Osteocyte (in vitro differentiated cells): Measurements from ENCODE around the gene MICU2. TPM values are rescaled to one million over a fixed set of nuclear protein-coding genes. Genes with fewer than 3 reads are reported as not detected.

Source experiments
- DNase-seq: peaks from one replicate; pipeline ENCODE4 v3.0.0; 2021; ENCODE audit warnings: mixed read lengths; ENCODE audit not compliant: unreplicated experiment; ENCODE audit errors: extremely low spot score
- H3K27ac Mint-ChIP-seq: one replicate; pipeline ENCODE4 v1.8.0; 2021; ENCODE audit warnings: mild to moderate bottlenecking, mixed read lengths; ENCODE audit not compliant: unreplicated experiment
- H3K27me3 Mint-ChIP-seq: one replicate; pipeline ENCODE4 v1.8.0; 2021; ENCODE audit warnings: mixed read lengths; ENCODE audit not compliant: unreplicated experiment
- H3K36me3 Mint-ChIP-seq: one replicate; pipeline ENCODE4 v1.8.0; 2021; ENCODE audit warnings: mixed read lengths; ENCODE audit not compliant: unreplicated experiment
- H3K4me1 Mint-ChIP-seq: one replicate; pipeline ENCODE4 v1.8.0; 2021; ENCODE audit warnings: mixed read lengths; ENCODE audit not compliant: unreplicated experiment
- H3K4me3 Mint-ChIP-seq: one replicate; pipeline ENCODE4 v1.8.0; 2021; ENCODE audit warnings: mild to moderate bottlenecking, moderate library complexity, mixed read lengths; ENCODE audit not compliant: unreplicated experiment
- H3K9me3 Mint-ChIP-seq: one replicate; pipeline ENCODE4 v1.8.0; 2021; ENCODE audit warnings: mixed read lengths; ENCODE audit not compliant: unreplicated experiment
- CTCF ChIP-seq: fragments of 200-600 bp; sonication (generic); IDR thresholded peaks from 2 replicates; pipeline ENCODE4 v1.5.0; 2021; ENCODE audit warnings: antibody characterized with exemption, mild to moderate bottlenecking, moderate library complexity
- total RNA-seq: library from RNA; stranded (reverse); gene quantifications from 2 replicates; pipeline ENCODE4 v1.2.1, GENCODE V29; 2021

MICU2 gene
- total RNA-seq, 1 donor from 2014 or later, result 31.0 TPM

- Mint-ChIP-seq H3K36me3 (peaks cover 18% of the 10 kb centered on the region), H3K4me1 (peaks cover 37% of the 10 kb centered on the region), H3K9me3 (no peaks in the 10 kb centered on the region), H3K4me3 (peak overlapping the region; percentile 31), H3K27me3 (no peaks in the 10 kb centered on the region), H3K27ac (peak overlapping the region; percentile 81)
- DNase-seq, result no peak
- TF ChIP-seq CTCF, result no peak
Observed at GRCh38 chr13:21541980-21542379, 62.0 kb downstream of the MICU2 start.

DNA sequence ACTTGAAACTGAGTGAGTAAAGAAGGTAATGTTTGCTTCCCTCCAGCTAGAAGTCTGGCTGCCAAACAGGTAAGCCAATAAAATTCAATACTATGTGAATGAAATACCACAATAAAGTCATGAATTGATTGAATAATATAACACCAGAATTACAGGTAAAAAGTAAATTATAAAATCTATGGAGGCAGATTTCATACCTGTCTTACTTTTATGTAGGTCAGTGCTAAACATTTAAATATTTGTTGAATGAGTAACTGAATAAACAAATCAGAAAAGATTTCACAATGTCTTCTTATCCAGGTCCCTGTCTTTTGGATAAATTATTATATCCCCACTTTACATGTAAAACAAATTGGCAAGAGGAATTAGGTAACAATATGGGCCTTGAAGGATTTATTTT lies 62.7 kb downstream of the MICU2 start:
- H3K36me3 Mint-ChIP-seq, result peaks cover 18% of the 10 kb centered on the region
- H3K27ac Mint-ChIP-seq, result peak overlapping the region; percentile 16
- no peak overlapping the region for H3K4me3 Mint-ChIP-seq
- no peak for DNase-seq
- H3K27me3 Mint-ChIP-seq, result no peaks in the 10 kb centered on the region
- no peaks in the 10 kb centered on the region for H3K9me3 Mint-ChIP-seq
- H3K4me1 Mint-ChIP-seq, result peaks cover 37% of the 10 kb centered on the region
- TF ChIP-seq CTCF, result no peak

- no peaks in the 10 kb centered on the region for H3K9me3 Mint-ChIP-seq
- TF ChIP-seq CTCF, result no peak
- H3K4me1 Mint-ChIP-seq, result peaks cover 37% of the 10 kb centered on the region
- DNase-seq, result no peak
- H3K27ac Mint-ChIP-seq, result no peak overlapping the region
- H3K27me3 Mint-ChIP-seq, result no peaks in the 10 kb centered on the region
- H3K4me3 Mint-ChIP-seq, result no peak overlapping the region
- H3K36me3 Mint-ChIP-seq, result peaks cover 16% of the 10 kb centered on the region
Observed at GRCh38 chr13:21539687-21540086, 64.3 kb downstream of the MICU2 start.

DNA sequence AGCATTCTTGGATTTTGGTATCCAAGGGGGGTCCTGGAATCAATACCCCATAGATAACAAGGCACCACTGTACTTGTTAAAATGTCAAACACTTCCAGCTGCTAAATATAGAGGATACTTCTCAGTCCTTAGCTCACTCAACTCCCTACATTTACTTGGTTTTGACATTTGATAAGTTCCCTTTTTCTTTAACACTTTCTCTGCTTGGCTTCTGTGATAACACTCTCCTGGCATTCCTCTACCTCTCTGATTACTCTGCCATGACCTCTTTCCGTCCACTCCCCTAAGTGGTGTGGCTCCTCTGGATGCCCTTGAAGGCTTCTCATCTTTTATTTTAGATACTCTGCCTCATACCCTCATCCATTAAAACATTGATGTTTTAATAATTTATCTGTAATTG lies 65.2 kb downstream of the MICU2 start:
- DNase-seq, result no peak
- Mint-ChIP-seq H3K27ac (no peak overlapping the region), H3K9me3 (no peaks in the 10 kb centered on the region), H3K4me3 (no peak overlapping the region), H3K27me3 (no peaks in the 10 kb centered on the region), H3K4me1 (peaks cover 37% of the 10 kb centered on the region), H3K36me3 (peaks cover 16% of the 10 kb centered on the region)
- no peak for TF ChIP-seq CTCF

DNA sequence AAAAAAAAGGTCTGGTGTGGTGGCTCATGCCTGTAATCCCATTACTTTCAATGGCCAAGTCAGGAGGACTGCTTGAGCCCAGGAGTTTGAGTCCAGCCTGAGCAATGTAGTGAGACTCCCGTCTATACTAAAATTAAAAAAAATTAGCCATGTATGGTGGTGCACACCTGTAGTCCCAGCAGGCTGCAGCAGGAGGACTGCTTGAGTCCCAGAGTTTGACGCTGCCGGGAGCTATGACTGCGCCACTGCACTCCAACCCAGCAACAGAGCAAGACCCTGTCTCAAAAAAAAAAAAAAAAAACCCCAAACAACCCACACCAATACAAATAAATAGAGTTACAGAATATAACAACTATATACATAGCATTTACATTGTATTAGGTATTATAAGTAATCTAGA lies 65.7 kb downstream of the MICU2 start:
- no peak for TF ChIP-seq CTCF

More for the DNA sequence above, 65.7 kb downstream of the MICU2 start:
- no peak for DNase-seq
- H3K36me3 Mint-ChIP-seq, result peaks cover 16% of the 10 kb centered on the region
- no peak overlapping the region for H3K27ac Mint-ChIP-seq
- peaks cover 33% of the 10 kb centered on the region for H3K4me1 Mint-ChIP-seq
- H3K27me3 Mint-ChIP-seq, result no peaks in the 10 kb centered on the region
- H3K9me3 Mint-ChIP-seq, result no peaks in the 10 kb centered on the region
- H3K4me3 Mint-ChIP-seq, result no peak overlapping the region
